CD4-positive, alpha-beta T cell treated with Interleukin-6 at 100 ng/mL for 8 hours (primary cell): ENCODE results near the gene YWHAH.

ENCODE experiments used
- DNase-seq: peaks from one replicate; pipeline ENCODE4 v3.0.0-alpha.2; 2020; ENCODE audit warnings: mixed read lengths, low spot score

Gene YWHAH

DNA sequence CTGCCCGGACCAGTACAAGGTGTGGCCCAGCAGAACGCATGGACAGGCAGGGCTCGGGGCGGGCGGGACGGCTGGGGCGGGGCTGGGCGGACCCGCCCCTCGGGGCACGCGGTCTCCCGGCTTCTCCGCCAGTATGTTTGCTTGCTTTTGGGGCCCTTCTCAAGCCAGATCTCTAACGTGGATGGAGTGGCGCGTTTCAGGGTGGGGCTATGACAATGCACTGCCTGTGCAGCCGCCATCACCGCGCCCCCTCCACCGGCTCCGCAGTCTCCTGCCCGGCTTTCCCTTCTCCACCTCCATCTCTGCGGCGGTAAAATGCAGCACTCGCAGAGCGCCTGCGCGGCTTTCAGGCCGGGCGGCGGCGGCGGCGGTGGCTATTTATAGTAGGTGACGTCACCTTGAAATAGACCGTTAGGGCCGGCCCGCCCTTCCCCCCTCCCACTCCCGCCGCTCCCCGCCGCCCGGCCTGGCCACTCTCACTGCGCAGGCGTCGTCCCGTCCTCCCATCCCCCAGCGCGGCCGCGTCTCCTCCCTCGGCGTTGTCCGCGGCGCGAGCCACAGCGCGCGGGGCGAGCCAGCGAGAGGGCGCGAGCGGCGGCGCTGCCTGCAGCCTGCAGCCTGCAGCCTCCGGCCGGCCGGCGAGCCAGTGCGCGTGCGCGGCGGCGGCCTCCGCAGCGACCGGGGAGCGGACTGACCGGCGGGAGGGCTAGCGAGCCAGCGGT is at the start of gene YWHAH:
YWHAH (plus strand) TSS at position 558 of the 722 bp plus-strand sequence. CDS start 199 bp downstream, outside the sequence.
- DNase-seq = peak; percentile 89

DNA sequence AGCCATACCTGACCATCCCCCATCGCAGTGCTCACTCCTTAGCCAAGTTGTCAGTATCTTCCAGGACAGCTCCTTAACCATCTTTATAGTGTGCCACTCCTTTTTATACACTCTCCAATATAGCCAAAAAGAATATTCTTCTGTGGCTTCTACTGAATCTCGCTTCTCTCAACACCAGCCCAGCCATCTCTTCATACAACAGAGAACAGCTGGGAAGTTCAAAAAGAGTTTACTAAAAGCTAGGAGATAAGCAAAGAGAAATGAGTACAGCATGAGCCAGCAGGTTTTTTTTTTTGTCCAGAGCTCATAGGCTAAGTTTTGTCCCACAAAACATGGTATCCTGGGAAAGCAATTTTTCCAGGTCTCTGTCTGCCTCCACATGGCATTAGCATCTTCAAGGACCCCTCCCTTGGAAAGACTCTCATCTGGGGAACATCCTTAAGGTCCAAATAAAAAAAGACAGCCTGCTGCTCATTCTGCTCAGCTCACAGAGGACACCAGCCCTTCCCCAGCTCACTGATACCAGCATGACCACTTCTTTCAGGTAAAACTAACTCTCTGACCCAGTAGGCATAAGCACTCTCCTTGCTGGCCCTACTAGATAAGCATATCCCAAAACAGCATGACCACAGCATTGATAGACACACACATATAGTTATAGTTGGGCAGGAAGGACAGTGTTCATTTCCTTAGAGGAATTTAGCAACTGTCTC is 48.8 kb upstream of the YWHAH start:
- no peak for DNase-seq

DNA sequence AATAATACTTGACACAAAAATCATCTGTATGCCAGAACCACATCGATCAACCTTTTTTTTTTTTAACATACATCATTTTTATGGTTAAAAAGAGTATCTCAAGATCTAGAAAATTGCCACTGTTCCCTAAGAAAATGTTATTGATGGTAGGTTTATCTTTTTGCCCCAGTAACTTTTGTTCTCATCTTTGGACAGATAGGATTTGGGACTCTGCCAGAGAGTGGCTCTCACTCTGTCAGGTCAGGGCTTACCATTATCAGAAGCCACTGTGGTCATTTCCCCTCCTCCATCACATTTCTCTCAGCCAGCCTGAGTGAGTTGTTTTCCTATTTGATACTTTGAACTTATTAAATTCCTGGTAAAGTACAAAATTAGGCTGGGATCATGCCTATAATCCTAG is 47.9 kb upstream of the YWHAH start:
- no peak for DNase-seq

DNA sequence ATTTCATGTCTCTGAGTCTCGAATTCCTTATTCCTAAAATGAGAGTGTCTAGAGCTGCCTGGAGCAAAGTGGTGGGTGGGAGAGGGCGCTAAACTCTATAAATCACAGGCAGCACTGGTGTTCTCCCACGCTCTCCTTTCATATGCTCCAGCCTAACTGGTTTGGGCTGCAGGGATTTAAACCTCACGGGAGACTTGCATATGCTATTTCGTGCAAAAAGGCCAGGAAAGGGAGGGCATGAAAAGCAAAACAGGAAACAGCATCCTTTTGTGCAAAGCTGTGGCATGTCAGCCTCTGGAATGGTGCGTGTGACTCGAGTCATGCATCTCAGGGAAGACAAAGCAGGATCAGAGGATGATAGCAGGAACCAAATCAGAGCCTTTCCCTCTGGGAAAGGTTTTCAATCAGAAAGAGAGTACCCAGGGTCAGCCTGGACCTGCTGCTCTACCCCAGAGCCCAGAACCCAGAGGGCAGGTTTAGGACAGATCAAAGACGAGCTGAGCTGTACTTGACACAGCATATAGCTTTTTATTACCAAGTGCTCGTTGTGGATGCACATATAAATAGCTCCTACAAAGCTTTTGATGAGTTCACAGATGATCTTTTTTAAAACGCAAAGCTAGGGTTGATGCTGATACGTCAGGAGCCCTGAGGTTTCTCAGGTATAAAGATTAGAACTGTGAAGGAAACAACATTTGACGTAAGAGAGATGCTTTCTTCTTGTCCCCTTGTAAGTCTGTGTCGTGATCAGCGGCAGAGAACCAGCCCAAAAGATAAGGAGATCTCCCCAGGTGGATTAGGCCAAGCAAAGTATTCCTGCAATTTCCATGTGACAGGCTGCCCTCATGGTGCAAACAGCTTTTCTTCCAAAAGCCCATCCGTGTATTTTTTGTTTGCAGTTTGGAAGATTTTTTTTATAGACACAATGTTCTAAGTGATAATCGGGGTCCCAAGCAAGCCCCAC is 46.2 kb upstream of the YWHAH start:
- no peak for DNase-seq

DNA sequence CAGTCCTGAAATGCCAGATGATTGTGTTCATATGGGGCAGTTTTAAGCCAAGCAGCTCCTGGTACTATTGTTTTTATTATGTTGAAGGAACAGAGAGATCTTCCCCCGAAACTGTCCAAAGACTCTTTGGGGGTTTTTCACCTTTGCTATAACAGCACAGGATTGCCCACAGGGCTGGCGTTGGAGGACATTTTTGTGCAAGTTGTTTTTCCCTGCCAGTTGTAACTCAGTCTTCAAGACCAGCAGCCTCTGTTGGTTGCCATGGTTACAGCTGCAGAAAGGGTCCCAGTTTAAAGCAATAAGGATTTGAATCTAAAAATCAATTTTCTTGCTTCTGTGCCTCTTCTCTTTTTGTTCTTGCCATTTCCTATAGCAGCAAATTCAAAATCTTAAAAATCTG is 45.4 kb upstream of the YWHAH start:
- no peak for DNase-seq

DNA sequence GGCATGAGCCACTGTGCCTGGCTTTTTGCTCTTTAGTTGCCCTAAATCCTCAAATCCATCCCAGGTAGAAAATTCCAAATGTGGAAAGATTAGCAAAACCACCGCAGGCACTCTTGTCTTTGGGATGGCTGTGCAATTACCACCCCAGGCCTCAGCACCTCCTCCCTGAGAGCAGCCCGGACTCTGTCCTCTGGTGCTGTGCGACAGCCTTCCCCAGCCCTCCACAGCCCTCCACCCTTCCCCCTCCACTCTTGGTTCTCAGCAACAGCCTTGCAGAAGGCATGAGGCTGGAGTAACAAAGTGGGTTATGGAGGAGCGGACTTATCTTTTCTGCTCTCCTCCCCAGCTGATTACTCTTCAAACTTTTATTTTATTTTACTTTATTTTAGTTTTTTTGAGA is 44.7 kb upstream of the YWHAH start:
- no peak for DNase-seq

DNA sequence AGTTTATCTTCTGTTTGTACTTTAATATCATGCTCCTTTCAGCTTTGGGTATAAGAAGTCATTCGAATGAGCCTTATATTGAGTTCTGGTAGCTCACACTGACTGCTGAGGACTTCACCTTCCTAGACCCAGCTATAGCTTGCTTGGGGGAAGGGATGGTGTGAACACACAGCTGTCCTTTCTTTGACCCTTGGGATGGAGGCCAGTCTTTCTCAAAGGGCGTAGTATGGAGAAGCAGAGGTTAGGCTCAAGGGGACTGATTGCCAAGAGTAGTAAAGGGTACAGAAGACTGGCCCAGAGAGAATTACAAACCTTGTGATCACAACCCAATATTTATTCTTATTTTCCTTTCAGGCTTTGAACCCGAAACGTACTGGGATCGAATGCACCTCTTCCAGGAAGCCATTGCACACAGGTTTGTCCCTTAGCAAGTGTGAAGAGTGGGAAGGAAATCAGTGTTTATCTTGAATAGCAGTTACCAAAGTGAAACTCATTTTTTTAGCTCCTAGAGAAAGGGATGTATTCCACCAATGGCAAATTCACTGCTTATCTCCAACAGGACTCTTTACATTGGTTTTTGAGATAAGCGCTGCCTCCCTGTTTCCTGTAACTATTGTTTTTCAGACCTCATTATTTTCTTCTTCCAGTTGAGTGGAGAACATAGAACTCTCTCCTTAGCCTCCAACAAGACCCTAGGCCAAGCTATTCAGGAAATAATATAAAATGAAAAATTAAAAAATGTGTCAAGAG is 42.8 kb upstream of the YWHAH start:
- DNase-seq = no peak

DNA sequence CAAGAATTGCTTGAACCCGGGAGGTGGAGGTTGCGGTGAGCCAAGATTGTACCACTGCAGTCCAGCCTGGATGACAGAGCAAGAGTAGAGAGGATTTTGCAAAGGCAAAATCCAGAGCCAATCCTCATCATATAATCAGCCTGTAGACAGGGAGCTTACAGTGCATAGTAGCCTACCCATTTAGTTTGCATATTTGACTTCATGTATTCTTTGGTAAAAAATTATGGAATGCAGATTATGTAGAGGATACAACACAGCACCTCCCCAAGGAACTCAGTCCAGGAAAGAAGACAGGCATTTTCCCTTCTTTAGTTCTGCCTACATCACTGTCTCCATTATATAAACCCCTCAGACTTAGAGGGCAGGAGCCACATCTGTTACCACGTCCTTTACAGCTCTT is 39.7 kb upstream of the YWHAH start:
- no peak for DNase-seq

DNA sequence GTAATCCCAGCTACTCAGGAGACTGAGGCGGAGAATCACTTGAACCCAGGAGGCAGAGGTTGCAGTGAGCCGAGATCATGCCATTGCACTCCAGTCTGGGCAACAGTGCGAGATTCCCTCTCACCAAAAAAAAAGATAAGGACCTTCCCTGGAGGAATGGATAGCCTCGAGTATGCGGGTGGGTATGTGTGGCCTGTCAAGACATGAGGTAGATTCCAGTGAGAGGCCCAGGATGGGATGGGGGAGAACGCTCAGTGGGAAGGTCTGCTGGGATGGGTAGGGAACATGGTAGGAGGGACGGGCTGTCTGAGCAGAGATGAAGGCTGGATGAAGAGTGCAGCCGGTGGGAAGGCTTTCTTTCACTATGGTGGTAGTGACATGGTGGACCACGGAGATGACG is 39.0 kb upstream of the YWHAH start:
- DNase-seq = no peak

DNA sequence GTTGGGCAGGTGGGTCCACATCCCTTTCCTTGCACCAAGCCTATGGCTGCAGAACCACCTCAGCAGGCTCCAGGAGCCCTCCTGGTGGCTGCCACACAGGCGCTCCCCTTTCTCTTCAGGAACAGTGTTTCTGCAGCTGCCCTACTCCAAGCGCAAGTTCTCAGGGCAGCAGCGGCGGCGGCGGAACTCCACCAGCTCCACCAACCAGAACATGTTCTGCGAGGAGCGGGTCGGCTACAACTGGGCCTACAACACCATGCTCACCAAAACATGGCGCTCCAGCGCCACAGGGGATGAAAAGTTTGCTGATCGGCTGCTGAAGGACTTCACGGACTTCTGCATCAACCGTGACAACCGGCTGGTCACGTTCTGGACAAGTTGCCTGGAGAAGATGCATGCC is 38.2 kb upstream of the YWHAH start:
- no peak for DNase-seq

DNA sequence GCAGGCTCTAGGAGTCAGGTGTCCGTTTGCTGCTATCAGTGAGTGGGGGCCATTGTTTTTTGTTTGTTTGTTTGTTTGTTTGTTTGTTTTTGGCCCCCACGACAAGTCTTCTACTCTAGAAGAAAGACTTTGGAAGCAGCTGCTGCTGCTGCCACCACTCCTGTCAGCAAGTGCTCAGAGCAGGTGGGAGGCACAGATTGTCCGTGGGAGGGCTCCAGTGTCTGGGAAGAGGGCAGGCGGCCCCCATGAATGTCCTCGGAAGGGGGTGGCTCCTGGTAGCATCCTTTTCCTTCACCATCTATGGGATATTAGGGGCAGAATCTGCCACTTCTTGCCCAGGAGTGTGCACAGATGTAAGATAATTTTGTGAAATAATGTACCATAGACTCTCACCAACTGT is 37.8 kb upstream of the YWHAH start:
- DNase-seq = no peak

DNA sequence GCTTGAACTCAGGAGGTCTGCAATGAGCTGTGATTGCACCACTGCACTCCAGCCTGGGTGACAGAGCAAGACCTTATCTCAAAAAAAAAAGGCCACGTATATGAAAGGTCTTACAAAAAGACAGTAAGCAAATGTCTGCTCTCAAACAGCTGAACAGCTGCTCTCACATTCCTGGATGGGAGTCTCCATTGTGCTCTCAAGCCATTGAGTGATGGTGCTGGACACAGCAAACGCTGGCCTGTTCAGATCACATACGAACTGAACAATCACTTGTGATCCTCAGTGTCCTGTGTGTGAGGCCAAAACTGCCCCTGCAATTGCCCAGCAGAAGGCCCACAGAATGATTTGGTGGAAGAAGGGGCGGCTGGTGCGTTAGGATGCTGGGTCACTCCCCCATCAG is 34.4 kb upstream of the YWHAH start:
- no peak for DNase-seq

DNA sequence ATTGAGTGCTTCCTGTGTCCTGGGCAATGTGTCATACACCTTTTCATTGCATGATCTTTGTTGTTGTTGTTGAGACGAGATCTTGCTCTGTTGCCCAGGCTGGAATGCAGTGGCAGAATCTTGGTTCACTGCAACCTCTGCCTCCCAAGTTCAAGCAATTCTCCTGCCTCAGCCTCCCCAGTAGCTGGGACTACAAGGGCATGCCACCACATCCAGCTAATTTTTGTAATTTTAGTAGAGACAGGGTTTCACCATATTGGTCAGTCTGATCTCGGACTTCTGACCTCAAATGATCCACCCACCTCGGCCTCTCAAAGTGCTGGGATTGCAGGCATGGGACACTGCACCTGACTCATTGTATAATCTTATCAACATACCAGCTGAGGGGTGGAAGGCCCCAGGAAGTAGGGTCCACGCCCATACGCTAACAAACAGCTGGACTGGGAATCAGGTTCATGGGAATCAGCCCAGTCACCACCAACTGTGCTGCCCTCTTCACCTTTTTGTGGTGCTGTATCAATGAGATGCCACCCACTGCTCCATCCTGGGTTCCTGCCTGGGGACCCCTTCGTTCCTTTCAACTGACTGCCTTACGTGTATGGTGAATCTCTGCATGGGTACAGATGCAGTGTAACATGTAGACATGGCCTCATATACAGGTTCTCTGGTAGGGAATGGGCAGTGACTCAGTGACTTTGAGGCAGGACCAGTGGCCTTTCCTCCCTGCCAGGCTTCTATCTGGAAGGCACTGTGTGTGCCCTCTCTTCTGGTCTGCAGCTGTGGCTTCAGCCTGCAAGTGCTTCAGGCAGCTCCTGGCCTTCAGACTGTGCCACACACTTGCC is 32.5 kb upstream of the YWHAH start:
- DNase-seq = no peak

DNA sequence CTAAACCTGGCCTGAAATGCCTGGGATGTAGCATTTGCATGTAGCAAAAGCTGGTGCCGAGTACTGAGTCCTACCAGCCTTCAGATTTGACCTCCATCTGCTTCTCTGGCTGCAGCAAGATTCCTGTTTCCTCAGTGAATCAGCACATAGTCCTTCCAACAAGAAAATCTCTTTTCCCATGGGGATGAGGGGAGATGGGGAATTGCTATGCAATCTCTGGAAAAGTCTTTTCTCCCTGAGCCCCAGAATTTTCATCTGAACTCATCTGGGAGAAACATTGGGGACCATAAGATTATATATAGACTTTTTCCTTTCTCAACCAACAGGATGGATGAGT is 32.0 kb upstream of the YWHAH start:
- no peak for DNase-seq

DNA sequence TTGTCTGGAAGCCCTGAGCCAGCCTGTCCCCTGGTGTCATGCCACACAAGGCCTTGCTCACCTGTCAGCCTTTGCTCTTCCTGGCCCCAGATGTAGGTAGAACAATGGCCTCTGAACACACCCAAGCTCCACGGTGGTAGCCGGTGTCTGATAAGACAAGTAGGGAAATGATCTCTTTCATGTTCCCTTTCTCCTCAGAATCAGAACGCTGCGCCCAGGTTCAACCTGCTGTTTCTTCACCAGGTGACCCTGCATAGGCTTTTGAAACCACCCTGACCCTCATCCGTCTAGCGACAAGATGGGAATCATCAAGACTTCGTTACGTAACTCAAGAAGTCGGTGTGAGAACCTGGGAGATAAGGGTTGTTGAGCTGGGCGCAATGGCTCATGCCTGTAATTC is 28.7 kb upstream of the YWHAH start:
- DNase-seq = no peak

DNA sequence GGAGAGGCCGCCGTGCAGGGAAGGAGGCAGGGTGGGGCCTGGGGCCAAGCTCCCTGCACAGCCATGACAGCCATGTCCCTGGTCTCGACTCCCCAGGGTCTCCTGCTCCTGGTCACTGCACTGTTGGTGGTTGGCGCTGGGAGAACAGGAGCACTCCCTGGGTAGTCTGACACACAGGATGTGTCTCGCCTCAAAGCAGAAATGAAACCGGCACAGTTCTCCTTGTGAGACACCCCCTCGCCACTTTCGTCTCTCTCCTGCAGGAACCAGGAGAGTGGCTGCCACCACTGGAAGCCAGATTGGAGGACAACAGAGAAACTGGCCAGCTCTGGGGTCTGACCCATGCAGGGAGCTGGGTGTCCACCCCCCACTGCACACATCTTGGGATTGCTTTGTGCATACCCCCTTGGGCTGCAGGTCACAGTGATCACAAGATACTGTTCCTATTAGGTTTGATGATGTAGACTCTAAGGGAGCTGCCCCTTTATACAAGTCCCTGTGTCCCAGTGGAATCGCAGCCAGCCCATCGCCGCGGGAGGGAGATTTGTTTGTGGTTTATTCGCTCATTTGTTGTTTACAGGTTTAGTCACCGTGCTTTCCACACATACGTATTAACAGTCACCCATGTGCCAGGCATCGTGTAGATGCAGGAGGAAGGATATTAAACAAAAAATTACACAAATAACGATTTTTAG is 27.0 kb upstream of the YWHAH start:
- no peak for DNase-seq

DNA sequence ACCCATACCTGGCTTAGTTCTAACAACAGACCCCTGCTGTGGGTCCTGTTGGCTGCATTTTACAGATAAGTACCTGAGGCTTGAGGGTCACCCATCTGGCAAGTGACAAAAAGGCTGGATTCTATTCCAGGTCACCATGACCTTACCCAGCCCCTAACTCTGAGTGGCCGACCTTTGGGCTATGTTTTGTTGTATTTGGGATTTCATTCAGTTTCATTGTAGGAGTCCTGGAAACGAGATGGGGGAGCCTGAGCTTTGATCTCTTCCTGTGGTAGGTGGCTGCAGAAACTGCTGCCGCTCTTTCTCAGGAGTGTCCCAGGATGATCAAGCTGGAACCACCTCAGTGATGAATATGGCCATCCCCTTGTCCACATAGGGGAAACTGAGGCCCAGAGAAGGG is 24.6 kb upstream of the YWHAH start:
- no peak for DNase-seq

DNA sequence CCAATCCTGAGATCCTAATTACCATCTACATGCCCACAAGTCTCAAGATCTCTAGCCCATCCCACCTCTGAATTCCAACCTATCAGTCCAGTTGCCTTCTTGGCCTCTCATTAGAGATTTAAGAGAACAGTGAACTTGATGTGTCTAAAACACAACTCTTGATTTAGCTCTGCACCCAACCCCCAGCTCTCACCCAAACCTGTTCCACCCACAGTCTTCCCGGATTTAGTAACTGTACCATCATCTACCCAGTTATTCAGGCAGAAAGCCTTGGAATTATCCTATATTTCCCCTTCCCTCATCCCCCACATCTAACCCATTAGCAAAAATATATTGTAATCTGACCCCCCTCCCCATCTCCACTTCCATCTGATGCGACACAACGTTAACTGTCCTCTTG is 24.0 kb upstream of the YWHAH start:
- DNase-seq = no peak

DNA sequence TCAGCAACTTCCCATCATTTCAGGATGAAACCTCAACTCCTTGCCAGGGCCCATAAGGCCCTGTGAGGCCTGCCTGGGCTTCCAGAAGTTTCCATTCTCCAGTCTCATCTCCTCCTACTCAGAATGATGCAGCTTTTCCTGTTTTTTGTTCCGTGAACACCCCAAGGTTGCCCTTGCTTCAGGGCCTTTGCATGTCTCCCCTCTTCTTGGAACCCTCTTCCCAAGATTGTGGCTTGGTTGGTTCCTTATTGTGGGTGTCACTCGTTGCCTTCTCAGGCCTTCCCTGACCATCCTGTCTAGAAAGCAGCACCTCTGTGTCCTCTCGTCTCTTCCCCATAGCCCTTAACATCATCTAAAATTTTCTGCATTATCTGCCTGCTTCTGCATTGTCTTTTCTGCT is 23.2 kb upstream of the YWHAH start:
- no peak for DNase-seq

DNA sequence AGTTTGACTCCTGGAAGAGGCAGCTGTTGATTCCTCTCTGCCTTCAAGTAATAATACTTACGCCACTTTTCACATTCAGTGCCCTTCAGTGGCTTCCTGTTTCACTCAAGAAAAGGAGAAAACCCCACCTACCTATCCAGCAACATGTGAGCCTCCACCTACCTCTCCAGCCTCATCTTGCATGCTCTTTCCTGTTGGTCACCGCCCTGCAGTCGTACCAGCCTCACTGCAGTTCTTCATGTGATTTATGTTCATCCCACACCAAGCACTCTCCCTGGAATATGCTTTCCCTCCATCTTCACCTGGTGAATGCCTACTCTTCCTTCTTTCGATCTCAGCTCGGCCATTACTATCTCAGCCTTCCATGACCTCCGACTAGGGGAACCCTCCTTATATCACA is 21.8 kb upstream of the YWHAH start:
- DNase-seq = no peak

DNA sequence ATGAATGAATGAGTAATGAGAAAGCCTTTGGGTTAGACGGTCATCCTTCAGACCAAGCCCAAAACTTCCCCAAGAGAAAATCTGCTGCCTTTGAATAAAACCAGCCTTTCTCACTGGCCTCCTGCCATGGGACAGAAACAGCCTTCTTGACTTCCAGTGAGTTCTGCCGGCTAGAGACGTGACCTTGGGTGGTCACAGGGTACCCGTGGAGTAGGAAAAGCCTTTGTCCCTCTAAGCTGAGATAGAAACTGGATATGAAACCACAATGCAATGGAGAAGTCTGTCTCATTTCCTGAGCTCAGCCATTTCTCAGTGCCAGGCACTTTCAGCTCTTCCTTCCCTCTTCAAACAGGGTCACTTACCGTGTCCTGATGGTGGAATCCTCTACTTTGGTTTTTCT is 21.2 kb upstream of the YWHAH start:
- no peak for DNase-seq
